NCI-H2029 treated with DMSO at 0.1 percent for 48 hours (cell line): ENCODE data around the gene HOXA10.

Source experiments
- DNase-seq: peaks from one replicate; lab custom pipeline; 2025; lab: John Stamatoyannopoulos, UW

Gene HOXA10

GRCh38 chr7:27154901-27155815 lies 19.0 kb downstream of the HOXA10 start:
- no peak for DNase-seq

- DNase-seq: no peak
Observed at GRCh38 chr7:27154369-27154768, 19.8 kb downstream of the HOXA10 start.

GRCh38 chr7:27153526-27153925 lies 20.6 kb downstream of the HOXA10 start:
- DNase-seq: no peak

- DNase-seq: no peak
Observed at GRCh38 chr7:27152816-27153442, 21.2 kb downstream of the HOXA10 start.

GRCh38 chr7:27151931-27152815 lies 21.9 kb downstream of the HOXA10 start, which contains the start of gene HOXA3:
HOXA3 (minus strand) TSS chr7:27152583; CDS start chr7:27110640, 41,943 bp downstream.
- no peak for DNase-seq

GRCh38 chr7:27151341-27151930 lies 22.7 kb downstream of the HOXA10 start:
- no peak for DNase-seq

- DNase-seq: no peak
Observed at GRCh38 chr7:27150568-27151340, 23.4 kb downstream of the HOXA10 start.

- no peak for DNase-seq
Observed at GRCh38 chr7:27149842-27150567, 24.1 kb downstream of the HOXA10 start.

- no peak for DNase-seq
Observed at GRCh38 chr7:27148756-27149641, 25.1 kb downstream of the HOXA10 start.

- DNase-seq: no peak
Observed at GRCh38 chr7:27148031-27148755, 25.9 kb downstream of the HOXA10 start.

- no peak for DNase-seq
Observed at GRCh38 chr7:27147199-27148030, 26.7 kb downstream of the HOXA10 start, which contains the start of gene HOXA6. HOXA6 (minus strand) TSS chr7:27147774; CDS start chr7:27147749, 25 bp downstream.

- no peak for DNase-seq
Observed at GRCh38 chr7:27146491-27147198, 27.5 kb downstream of the HOXA10 start.

GRCh38 chr7:27145914-27146412 lies 28.2 kb downstream of the HOXA10 start:
- no peak for DNase-seq

GRCh38 chr7:27145165-27145913 lies 28.8 kb downstream of the HOXA10 start:
- no peak for DNase-seq

- no peak for DNase-seq
Observed at GRCh38 chr7:27144781-27145164, 29.3 kb downstream of the HOXA10 start.
